IMR-90 (cell line): Measurements from ENCODE around the gene CD44. TPM values are rescaled to one million over a fixed set of nuclear protein-coding genes. Genes with fewer than 3 reads are reported as not detected.

Experiments
- ATAC-seq: fragments of 200-7000 bp; cut with Tn5 transposase; 2 replicates; pipeline ENCODE4 v1.9.1; 2020; ENCODE audit warnings: low read depth, mild to moderate bottlenecking, moderate library complexity
- BruUV-seq: library from RNA; stranded (reverse); fragments of 400-500 nt; replicated peaks from 2 replicates; lab custom pipeline; 2021; lab: Mats Ljungman, UMichigan
- CTCF ChIA-PET: fragments of 300-600 bp; formaldehyde crosslinking; extraction: SDS; loops from one replicate; lab custom pipeline; 2021; ENCODE audit warnings: antibody characterized with exemption; lab: Yijun Ruan, JAX
- POLR2A ChIA-PET: fragments of 300-600 bp; sonication (Branson Sonifier 250); formaldehyde crosslinking; loops from one replicate; lab custom pipeline; 2022; ENCODE audit warnings: antibody characterized with exemption; ENCODE audit not compliant: unreplicated experiment; lab: Charles Lee
- DNase-seq: peaks from one replicate; pipeline ENCODE4 v3.0.0; 2013
- H2AFZ ChIP-seq: replicated peaks from 2 replicates; pipeline ENCODE3; 2013; ENCODE audit warnings: low read length, mild to moderate bottlenecking; ENCODE audit not compliant: poor library complexity
- H2AK5ac ChIP-seq: 2 replicates; pipeline ENCODE4 v1.6.1; 2013; ENCODE audit warnings: low read depth, low read length, inconsistent platforms
- H2AK9ac ChIP-seq: replicated peaks from 2 replicates; pipeline ENCODE3; 2013; ENCODE audit warnings: mild to moderate bottlenecking, low read depth, low read length, moderate library complexity; ENCODE audit not compliant: poor library complexity
- H2BK120ac ChIP-seq: 2 replicates; pipeline ENCODE4 v1.6.1; 2013; ENCODE audit warnings: low read depth, low read length, inconsistent platforms
- H2BK15ac ChIP-seq: 3 replicates; pipeline ENCODE4 v1.6.1; 2013; ENCODE audit warnings: low read depth, low read length, inconsistent platforms
- H2BK20ac ChIP-seq: 2 replicates; pipeline ENCODE4 v1.6.1; 2013; ENCODE audit warnings: low read depth, mild to moderate bottlenecking, inconsistent platforms, low read length, moderate library complexity
- H2BK5ac ChIP-seq: 2 replicates; pipeline ENCODE4 v1.6.1; 2013; ENCODE audit warnings: mild to moderate bottlenecking, low read depth, low read length, inconsistent platforms; ENCODE audit not compliant: poor library complexity, severe bottlenecking
- H3K14ac ChIP-seq: replicated peaks from 2 replicates; pipeline ENCODE4 v1.6.1; 2013; ENCODE audit warnings: low read depth, low read length, inconsistent platforms
- H3K18ac ChIP-seq: 2 replicates; pipeline ENCODE4 v1.6.1; 2013; ENCODE audit warnings: low read depth, low read length, control low read depth
- H3K23ac ChIP-seq: 2 replicates; pipeline ENCODE4 v1.6.1; 2013; ENCODE audit warnings: low read depth, low read length, inconsistent platforms
- H3K27ac ChIP-seq: 2 replicates; pipeline ENCODE4 v1.5.1; 2013; ENCODE audit warnings: mild to moderate bottlenecking, control low read depth, low read length; ENCODE audit not compliant: insufficient read depth
- H3K27me3 ChIP-seq: 2 replicates; pipeline ENCODE4 v1.6.1; 2013; ENCODE audit warnings: low read length; ENCODE audit not compliant: control insufficient read depth, insufficient read depth
- H3K36me3 ChIP-seq: 2 replicates; pipeline ENCODE4 v1.6.1; 2013; ENCODE audit warnings: low read length, mixed read lengths; ENCODE audit not compliant: control insufficient read depth, insufficient read depth
- H3K4ac ChIP-seq: 2 replicates; pipeline ENCODE4 v1.6.1; 2013; ENCODE audit warnings: low read depth, low read length, inconsistent platforms
- H3K4me1 ChIP-seq: 2 replicates; pipeline ENCODE4 v1.6.1; 2013; ENCODE audit warnings: low read length, mixed read lengths; ENCODE audit not compliant: control insufficient read depth, insufficient read depth
- H3K4me2 ChIP-seq: 2 replicates; pipeline ENCODE4 v1.6.1; 2013; ENCODE audit warnings: low read depth, mild to moderate bottlenecking, control low read depth, low read length, moderate library complexity
- H3K4me3 ChIP-seq: 2 replicates; pipeline ENCODE4 v1.5.1; 2013; ENCODE audit warnings: low read depth, mild to moderate bottlenecking, control low read depth, low read length, moderate library complexity; ENCODE audit not compliant: insufficient read depth
- H3K56ac ChIP-seq: 2 replicates; pipeline ENCODE4 v1.6.1; 2013; ENCODE audit warnings: low read length, inconsistent platforms; ENCODE audit not compliant: insufficient read depth; ENCODE audit errors: extremely low read depth
- H3K79me1 ChIP-seq, 2 experiments: 2 replicates each; pipeline ENCODE4 v1.6.1; 2013; ENCODE audit warnings: low read length in 2 of 2, inconsistent platforms in 1 of 2, low read depth in 1 of 2
- H3K9ac ChIP-seq: 2 replicates; pipeline ENCODE4 v1.6.1; 2013; ENCODE audit warnings: low read depth, low read length, control low read depth
- H3K9me1 ChIP-seq: 2 replicates; pipeline ENCODE4 v1.6.1; 2013; ENCODE audit warnings: low read length, inconsistent platforms; ENCODE audit not compliant: insufficient read depth
- H3K9me3 ChIP-seq: 2 replicates; pipeline ENCODE4 v1.6.1; 2013; ENCODE audit warnings: low read length; ENCODE audit not compliant: control insufficient read depth, insufficient read depth
- H4K20me1 ChIP-seq: 2 replicates; pipeline ENCODE4 v1.6.1; 2013; ENCODE audit warnings: low read length, inconsistent platforms; ENCODE audit not compliant: insufficient read depth
- H4K5ac ChIP-seq: 2 replicates; pipeline ENCODE4 v1.6.1; 2013; ENCODE audit warnings: mild to moderate bottlenecking, low read depth, low read length, control low read depth
- H4K8ac ChIP-seq, 2 experiments: 2 replicates each; pipeline ENCODE4 v1.6.1; 2013; ENCODE audit warnings: low read depth in 2 of 2, low read length in 2 of 2, control low read depth in 1 of 2, inconsistent platforms in 1 of 2
- H4K91ac ChIP-seq: 2 replicates; pipeline ENCODE4 v1.6.1; 2013; ENCODE audit warnings: low read depth, low read length, inconsistent platforms; ENCODE audit not compliant: insufficient read depth
- BHLHE40 ChIP-seq: fragments of 150-350 bp; IDR thresholded peaks from 2 replicates; pipeline ENCODE4 v1.6.1; 2016; ENCODE audit warnings: mild to moderate bottlenecking, low read depth, low read length
- CHD1 ChIP-seq: IDR thresholded peaks from 2 replicates; pipeline ENCODE4 v1.6.1; 2012; ENCODE audit warnings: low read depth, low read length, improper control_type of control experiment
- CTCF ChIP-seq: conservative IDR thresholded peaks from 2 replicates; pipeline ENCODE4 v1.5.1; 2012; ENCODE audit warnings: mild to moderate bottlenecking, low read depth, low read length, improper control_type of control experiment
- FOS ChIP-seq: fragments of 150-350 bp; IDR thresholded peaks from 2 replicates; pipeline ENCODE4 v1.6.1; 2016; ENCODE audit warnings: low read depth, low read length
- MAFK ChIP-seq: IDR thresholded peaks from 2 replicates; pipeline ENCODE4 v1.6.1; 2012; ENCODE audit warnings: low read depth, low read length, improper control_type of control experiment
- MAZ ChIP-seq: IDR thresholded peaks from 2 replicates; pipeline ENCODE4 v1.6.1; 2012; ENCODE audit warnings: low read depth, mild to moderate bottlenecking, low read length, improper control_type of control experiment, moderate library complexity, borderline replicate concordance
- MXI1 ChIP-seq: IDR thresholded peaks from 2 replicates; pipeline ENCODE4 v1.6.1; 2012; ENCODE audit warnings: low read depth, mild to moderate bottlenecking, low read length, moderate library complexity, borderline replicate concordance
- POLR2A ChIP-seq: IDR thresholded peaks from 2 replicates; pipeline ENCODE4 v1.6.1; 2012; ENCODE audit warnings: mild to moderate bottlenecking, low read depth, low read length
- RAD21 ChIP-seq: IDR thresholded peaks from 2 replicates; pipeline ENCODE4 v1.6.1; 2012; ENCODE audit warnings: low read length, improper control_type of control experiment
- RCOR1 ChIP-seq: IDR thresholded peaks from 2 replicates; pipeline ENCODE4 v1.6.1; 2012; ENCODE audit warnings: mild to moderate bottlenecking, low read length, improper control_type of control experiment; ENCODE audit not compliant: insufficient replicate concordance
- SMC3 ChIP-seq: fragments of 150-350 bp; IDR thresholded peaks from 2 replicates; pipeline ENCODE4 v1.6.1; 2016; ENCODE audit warnings: low read depth, mild to moderate bottlenecking, antibody characterized with exemption, low read length, moderate library complexity
- WGBS, 2 experiments: methylation state at CpG; one replicate each; pipeline versions ENCODE4 v1.1.5 to v1.1.7; 2013; ENCODE audit warnings: missing lambda C conversion rate in 2 of 2; ENCODE audit not compliant: insufficient read length in 1 of 2; ENCODE audit errors: extremely low coverage in 2 of 2; 5-methylcytosine and 5-hydroxymethylcytosine counted together
- dilution Hi-C: fragments of 300-500 bp; cut with HindIII; formaldehyde crosslinking; loops from one replicate; pipeline ENCODE4 v1.14.3; 2018; ENCODE audit warnings: low sequenced_read_pairs; ENCODE audit not compliant: unreplicated experiment
- in situ Hi-C: fragments of 300-500 bp; cut with MboI; formaldehyde crosslinking; loops from 3 replicates; pipeline ENCODE4 v1.14.3; 2019; ENCODE audit warnings: low sequenced_read_pairs, inconsistent platforms, mixed read lengths
- intact Hi-C: fragments of 100-400 bp; cut with micrococcal nuclease; formaldehyde crosslinking; loops from 2 replicates; pipeline ENCODE4 v1.10.0; 2022
- polyA plus RNA-seq, 3 experiments: library from polyadenylated mRNA; depleted of rRNA; stranded (reverse); fragments of >200 nt; gene quantifications; 2 replicates each; pipeline ENCODE4 v1.2.3, GENCODE V29; 2012; ENCODE audit warnings: low replicate concordance in 1 of 3
- total RNA-seq: library from RNA; depleted of rRNA; stranded (reverse); fragments of >200 nt; gene quantifications from 2 replicates; pipeline ENCODE4 v1.2.3, GENCODE V29; 2012
- TF ChIP-seq, protein P1 (sequence below): fragments of 150-350 bp; IDR thresholded peaks from 2 replicates; pipeline ENCODE4 v1.6.1; 2017; ENCODE audit warnings: mild to moderate bottlenecking, antibody characterized with exemption, low read length, low read depth
- TF ChIP-seq, protein P2 (sequence below): fragments of 150-350 bp; IDR thresholded peaks from 2 replicates; pipeline ENCODE4 v1.6.1; 2016; ENCODE audit warnings: low read depth, mild to moderate bottlenecking, low read length, moderate library complexity, borderline replicate concordance

The CD44 gene
- total and polyA plus RNA-seq, 2 of the 4 experiments (the other 2 are of a cell fraction) = 357 to 947 TPM

DNA sequence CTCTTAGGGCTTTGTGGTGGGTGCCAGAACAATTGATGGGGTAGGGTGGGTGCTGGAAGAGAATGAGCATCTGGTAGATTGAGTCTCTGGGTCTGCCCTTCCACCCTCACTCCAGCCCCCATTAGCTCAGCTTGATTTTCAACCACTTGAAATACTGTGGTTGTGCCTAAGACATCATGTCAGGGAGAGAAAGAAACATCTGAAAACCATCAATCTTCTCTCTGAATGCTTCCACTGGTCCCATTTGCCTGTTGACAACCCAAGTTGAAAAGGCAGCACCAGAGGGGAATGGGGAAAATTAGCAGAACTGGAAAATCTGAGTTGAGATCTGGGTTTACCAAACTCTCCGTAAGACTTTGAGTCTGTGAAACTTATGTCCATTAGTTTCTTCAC is 26.1 kb downstream of the CD44 start:
- DNase-seq = no peak
- in situ Hi-C loops = loop anchor here (25.0 kb wide), 1 partner anchor 578 kb away; no protein-coding TSS in a partner anchor
- H4K91ac ChIP-seq = peak overlapping the region; percentile 58
- H3K14ac ChIP-seq = peak overlapping the region; percentile 58
- H3K9me1 ChIP-seq = peaks cover 66% of the 10 kb centered on the region
- H3K79me1 ChIP-seq = peaks cover 5 to 91% of the 10 kb centered on the region in 2 experiments
- H2BK15ac ChIP-seq = peak overlapping the region; percentile 14; the same call in 1 of the 3 replicates
- peaks cover 52% of the 10 kb centered on the region for H3K4me1 ChIP-seq
- peak overlapping the region; percentile 20 to 93; a peak in 3 of 4 replicates for H4K8ac ChIP-seq
- peak overlapping the region; percentile 29; the same call in 1 of the 2 replicates for H2AK5ac ChIP-seq
- ATAC-seq = no peak
- peak overlapping the region; percentile 95; the same call in 1 of the 2 replicates for H3K23ac ChIP-seq
- no peaks in the 10 kb centered on the region for H3K9me3 ChIP-seq
- peak overlapping the region; percentile 34 for H3K27ac ChIP-seq
- peaks cover 99% of the 10 kb centered on the region for H4K20me1 ChIP-seq
- no CpG with 5 or more reads among the region's 1 CpG for WGBS, 2 experiments
- ChIA-PET POLR2A (no interaction called here), CTCF (no interaction called here)
- peak overlapping the region; percentile 24; the same call in 1 of the 2 replicates for H4K5ac ChIP-seq
- no TSS peak for BruUV-seq
- dilution Hi-C loops = no loop called here
- no peaks in the 10 kb centered on the region for H3K27me3 ChIP-seq
- peak overlapping the region; percentile 58 for H2BK120ac ChIP-seq
- no peak overlapping the region for H3K56ac ChIP-seq
- peak overlapping the region; percentile 97 for H2BK5ac ChIP-seq
- H3K18ac ChIP-seq = peak overlapping the region; percentile 10; the same call in 1 of the 2 replicates
- H3K36me3 ChIP-seq = peaks cover 31% of the 10 kb centered on the region
- H2AK9ac ChIP-seq = no peak overlapping the region
- no peak overlapping the region for H2AFZ ChIP-seq
- H3K4ac ChIP-seq = peak overlapping the region; percentile 62
- intact Hi-C loops = no loop called here
- peak overlapping the region; percentile 45; the same call in 1 of the 2 replicates for H2BK20ac ChIP-seq
- H3K4me3 ChIP-seq = no peak overlapping the region
- TF ChIP-seq, protein P1, sequence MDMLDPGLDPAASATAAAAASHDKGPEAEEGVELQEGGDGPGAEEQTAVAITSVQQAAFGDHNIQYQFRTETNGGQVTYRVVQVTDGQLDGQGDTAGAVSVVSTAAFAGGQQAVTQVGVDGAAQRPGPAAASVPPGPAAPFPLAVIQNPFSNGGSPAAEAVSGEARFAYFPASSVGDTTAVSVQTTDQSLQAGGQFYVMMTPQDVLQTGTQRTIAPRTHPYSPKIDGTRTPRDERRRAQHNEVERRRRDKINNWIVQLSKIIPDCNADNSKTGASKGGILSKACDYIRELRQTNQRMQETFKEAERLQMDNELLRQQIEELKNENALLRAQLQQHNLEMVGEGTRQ = no peak
- no peak for TF ChIP-seq RCOR1
- TF ChIP-seq CHD1 = no peak
- no peak for TF ChIP-seq SMC3
- TF ChIP-seq FOS = no peak
- no peak for TF ChIP-seq MAZ
- no peak for TF ChIP-seq MXI1
- TF ChIP-seq CTCF = no peak
- TF ChIP-seq, protein P2, sequence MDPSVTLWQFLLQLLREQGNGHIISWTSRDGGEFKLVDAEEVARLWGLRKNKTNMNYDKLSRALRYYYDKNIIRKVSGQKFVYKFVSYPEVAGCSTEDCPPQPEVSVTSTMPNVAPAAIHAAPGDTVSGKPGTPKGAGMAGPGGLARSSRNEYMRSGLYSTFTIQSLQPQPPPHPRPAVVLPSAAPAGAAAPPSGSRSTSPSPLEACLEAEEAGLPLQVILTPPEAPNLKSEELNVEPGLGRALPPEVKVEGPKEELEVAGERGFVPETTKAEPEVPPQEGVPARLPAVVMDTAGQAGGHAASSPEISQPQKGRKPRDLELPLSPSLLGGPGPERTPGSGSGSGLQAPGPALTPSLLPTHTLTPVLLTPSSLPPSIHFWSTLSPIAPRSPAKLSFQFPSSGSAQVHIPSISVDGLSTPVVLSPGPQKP = no peak
- no peak for TF ChIP-seq RAD21
- TF ChIP-seq MAFK = no peak
- no peak for TF ChIP-seq POLR2A
- no peak for TF ChIP-seq BHLHE40
- H3K9ac ChIP-seq = no peak overlapping the region; the same call in 1 of the 2 replicates
- H3K4me2 ChIP-seq = no peak overlapping the region
